Testis (tissue), 3 donors: Measurements from ENCODE around the gene PCSK6. TPM values are rescaled to one million over a fixed set of nuclear protein-coding genes. Genes with fewer than 3 reads are reported as not detected.

Experiments used
- DNase-seq: peaks from one replicate; pipeline ENCODE4 v3.0.0-alpha.2; 2019
- H3K27ac ChIP-seq, 2 donors: fragments of 200-600 bp; sonication (generic); one replicate each; pipeline ENCODE4 v1.5.1; 2019
- H3K27me3 ChIP-seq: fragments of 200-600 bp; sonication (generic); one replicate; pipeline ENCODE4 v1.5.1; 2019
- H3K36me3 ChIP-seq: fragments of 200-600 bp; sonication (generic); one replicate; pipeline ENCODE4 v1.5.1; 2017; ENCODE audit warnings: low read depth; ENCODE audit errors: missing control alignments
- H3K4me1 ChIP-seq: fragments of 200-600 bp; sonication (generic); one replicate; pipeline ENCODE4 v1.5.1; 2019
- H3K4me3 ChIP-seq, 2 donors: fragments of 200-600 bp; sonication (generic); one replicate each; pipeline ENCODE4 v1.5.1; 2017 to 2019
- H3K9me3 ChIP-seq: fragments of 200-600 bp; sonication (generic); one replicate; pipeline ENCODE4 v1.5.1; 2017
- POLR2A ChIP-seq: fragments of 450-650 bp; IDR thresholded peaks from one replicate; pipeline ENCODE4 v1.6.1; 2017; ENCODE audit warnings: antibody characterized with exemption, mild to moderate bottlenecking, moderate library complexity
- WGBS, 2 donors: methylation state at CpG; one replicate each; pipeline ENCODE4 v1.1.5; 2018; 5-methylcytosine and 5-hydroxymethylcytosine counted together
- intact Hi-C: fragments of 100-400 bp; cut with DNase I; formaldehyde crosslinking; loops from one replicate; pipeline ENCODE4 v1.15.1; 2023; ENCODE audit warnings: low total_unique reads
- polyA plus RNA-seq: library from polyadenylated mRNA; stranded (reverse); fragments of 350-450 nt; fragmentation: Illumina TruSeq; extraction: RNeasy Lipid Tissue Mini Kit (QIAGEN cat#74804); gene quantifications from one replicate; pipeline ENCODE4 v1.2.3, GENCODE V29; 2014; ENCODE audit warnings: low read depth, low replicate concordance; ENCODE audit not compliant: insufficient read depth
- total RNA-seq, 2 donors: library from RNA; depleted of rRNA; stranded (reverse); fragments of >200 nt; gene quantifications; one replicate each; pipeline ENCODE4 v1.2.3, GENCODE V29; 2016
- TF ChIP-seq, protein P1 (sequence below), 3 experiments: fragments of 450-650 bp in 2 of 3; fragments of 200-600 bp in 1 of 3; sonication (generic) in 1 of 3; IDR thresholded peaks; one replicate each; pipeline ENCODE4 v1.5.1; 2016 to 2019; ENCODE audit warnings: antibody characterized with exemption in 3 of 3, mild to moderate bottlenecking in 2 of 3, moderate library complexity in 1 of 3

Gene PCSK6
- total and polyA plus RNA-seq, 3 donors from 2014 or later, result 43.9 to 156 (median 95.4) TPM

DNA sequence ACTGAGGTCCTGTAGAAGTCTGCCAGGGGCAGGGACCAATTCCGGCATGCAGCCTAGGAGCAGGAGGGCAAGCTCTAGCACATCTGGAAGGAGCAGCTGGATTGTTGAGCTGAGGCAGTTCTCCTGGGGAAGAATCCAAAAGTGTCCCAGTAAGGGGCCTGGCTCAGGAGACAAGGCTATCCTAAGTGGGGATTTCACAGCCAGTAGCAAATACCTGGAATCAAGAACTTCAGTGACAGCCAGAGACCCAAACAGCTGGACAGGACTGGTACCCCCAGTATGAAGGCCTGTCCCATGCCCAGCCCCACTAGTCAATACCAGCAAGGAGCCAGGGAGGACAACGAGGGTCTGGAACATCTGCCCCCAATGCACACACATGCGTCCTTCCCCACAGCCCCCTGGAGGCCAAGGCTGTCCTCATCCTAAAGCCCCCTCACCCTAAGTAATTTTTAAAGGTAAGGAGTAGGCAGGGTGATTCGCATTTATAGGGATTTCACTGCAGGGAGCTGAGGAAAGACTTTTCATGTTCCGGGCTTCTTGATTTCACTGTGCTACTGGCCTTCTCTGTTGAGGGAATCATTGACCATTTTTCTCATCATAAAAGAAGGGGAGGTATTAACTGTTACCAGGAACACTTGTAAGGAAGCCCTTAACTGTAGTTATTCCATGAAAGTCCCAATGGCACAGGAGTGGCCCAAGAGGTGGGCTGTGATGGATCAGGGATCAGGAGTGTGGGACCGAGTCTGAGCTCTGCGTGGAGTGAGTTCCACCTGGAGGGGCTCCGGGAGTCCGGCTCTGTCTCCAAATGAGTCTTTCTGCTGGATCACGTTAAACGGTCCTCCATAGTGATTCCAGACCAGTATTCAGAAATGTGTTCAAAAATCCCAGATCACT is 235.1 kb downstream of the PCSK6 start:
- Histone ChIP-seq H3K36me3 (no peaks in the 10 kb centered on the region), H3K4me3 (no peak overlapping the region), H3K9me3 (no peaks in the 10 kb centered on the region), H3K4me1 (peaks cover 22% of the 10 kb centered on the region), H3K27ac (no peak overlapping the region), H3K27me3 (no peaks in the 10 kb centered on the region)
- DNase-seq, result no peak
- intact Hi-C loops, result loop anchor here (5.0 to 10.0 kb wide), 3 partner anchors 67 to 237 kb away; no protein-coding TSS in a partner anchor
- no peak for TF ChIP-seq POLR2A
- TF ChIP-seq, protein P1, sequence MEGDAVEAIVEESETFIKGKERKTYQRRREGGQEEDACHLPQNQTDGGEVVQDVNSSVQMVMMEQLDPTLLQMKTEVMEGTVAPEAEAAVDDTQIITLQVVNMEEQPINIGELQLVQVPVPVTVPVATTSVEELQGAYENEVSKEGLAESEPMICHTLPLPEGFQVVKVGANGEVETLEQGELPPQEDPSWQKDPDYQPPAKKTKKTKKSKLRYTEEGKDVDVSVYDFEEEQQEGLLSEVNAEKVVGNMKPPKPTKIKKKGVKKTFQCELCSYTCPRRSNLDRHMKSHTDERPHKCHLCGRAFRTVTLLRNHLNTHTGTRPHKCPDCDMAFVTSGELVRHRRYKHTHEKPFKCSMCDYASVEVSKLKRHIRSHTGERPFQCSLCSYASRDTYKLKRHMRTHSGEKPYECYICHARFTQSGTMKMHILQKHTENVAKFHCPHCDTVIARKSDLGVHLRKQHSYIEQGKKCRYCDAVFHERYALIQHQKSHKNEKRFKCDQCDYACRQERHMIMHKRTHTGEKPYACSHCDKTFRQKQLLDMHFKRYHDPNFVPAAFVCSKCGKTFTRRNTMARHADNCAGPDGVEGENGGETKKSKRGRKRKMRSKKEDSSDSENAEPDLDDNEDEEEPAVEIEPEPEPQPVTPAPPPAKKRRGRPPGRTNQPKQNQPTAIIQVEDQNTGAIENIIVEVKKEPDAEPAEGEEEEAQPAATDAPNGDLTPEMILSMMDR (IDR thresholded peaks at IDR 0.05), result no peak
- WGBS, 2 donors, result 81% methylated on average over 11 of the region's 11 CpGs

Other genes starting within 250 kb of the PCSK6 start
- 10 to 100 TPM; 31.1 to 36.1 TPM for gene CHSY1, start 237.7 kb downstream of the PCSK6 start, total RNA-seq
- 20.0 TPM for gene CHSY1, start 237.7 kb downstream of the PCSK6 start, polyA plus RNA-seq
- gene SELENOS, start 212.2 kb downstream of the PCSK6 start, total RNA-seq, result 100 to 1,000 TPM; 128 to 134 TPM
- gene SELENOS, start 212.2 kb downstream of the PCSK6 start, polyA plus RNA-seq, result 178 TPM
- gene SNRPA1, start 194.5 kb downstream of the PCSK6 start, total RNA-seq, result 10 to 100 TPM; 91.0 to 91.1 TPM
- 121 TPM for gene SNRPA1, start 194.5 kb downstream of the PCSK6 start, polyA plus RNA-seq
- gene TM2D3, start 162.7 kb upstream of the PCSK6 start, total RNA-seq, result 10 to 100 TPM; 60.2 to 69.9 TPM
- 69.5 TPM for gene TM2D3, start 162.7 kb upstream of the PCSK6 start, polyA plus RNA-seq
- gene TARS3, start 234.8 kb upstream of the PCSK6 start, total RNA-seq, result 10 to 100 TPM; 25.0 to 40.2 TPM
- gene TARS3, start 234.8 kb upstream of the PCSK6 start, polyA plus RNA-seq, result 10.3 TPM